ENCODE measurements around the gene OR3A2. TPM values are rescaled to one million over a fixed set of nuclear protein-coding genes. Genes with fewer than 3 reads are reported as not detected.
"Not testable (repeated sequence)": the region's sequence is repeated elsewhere in the genome, so short reads cannot be mapped to it uniquely, and the experiment has no call there.

OR3A2 gene
- polyA plus RNA-seq = under 1 TPM in 1 of 4 donors, not detected in 3; 0.16 TPM
- long read RNA-seq, donor 1 = 0 reads
- long read RNA-seq, donor 2 = 0 reads
- long read RNA-seq, donor 3 = 0 reads
- long read RNA-seq, donor 4 = 0 reads
- long read RNA-seq, donor 5 = 0 reads
- long read RNA-seq, donor 6 = 0 reads
- long read RNA-seq, donor 7 = 0 reads
- long read RNA-seq, donor 8 = 0 reads
- long read RNA-seq, donor 9 = 0 reads
- long read RNA-seq, donor 10 = 0 reads

DNA sequence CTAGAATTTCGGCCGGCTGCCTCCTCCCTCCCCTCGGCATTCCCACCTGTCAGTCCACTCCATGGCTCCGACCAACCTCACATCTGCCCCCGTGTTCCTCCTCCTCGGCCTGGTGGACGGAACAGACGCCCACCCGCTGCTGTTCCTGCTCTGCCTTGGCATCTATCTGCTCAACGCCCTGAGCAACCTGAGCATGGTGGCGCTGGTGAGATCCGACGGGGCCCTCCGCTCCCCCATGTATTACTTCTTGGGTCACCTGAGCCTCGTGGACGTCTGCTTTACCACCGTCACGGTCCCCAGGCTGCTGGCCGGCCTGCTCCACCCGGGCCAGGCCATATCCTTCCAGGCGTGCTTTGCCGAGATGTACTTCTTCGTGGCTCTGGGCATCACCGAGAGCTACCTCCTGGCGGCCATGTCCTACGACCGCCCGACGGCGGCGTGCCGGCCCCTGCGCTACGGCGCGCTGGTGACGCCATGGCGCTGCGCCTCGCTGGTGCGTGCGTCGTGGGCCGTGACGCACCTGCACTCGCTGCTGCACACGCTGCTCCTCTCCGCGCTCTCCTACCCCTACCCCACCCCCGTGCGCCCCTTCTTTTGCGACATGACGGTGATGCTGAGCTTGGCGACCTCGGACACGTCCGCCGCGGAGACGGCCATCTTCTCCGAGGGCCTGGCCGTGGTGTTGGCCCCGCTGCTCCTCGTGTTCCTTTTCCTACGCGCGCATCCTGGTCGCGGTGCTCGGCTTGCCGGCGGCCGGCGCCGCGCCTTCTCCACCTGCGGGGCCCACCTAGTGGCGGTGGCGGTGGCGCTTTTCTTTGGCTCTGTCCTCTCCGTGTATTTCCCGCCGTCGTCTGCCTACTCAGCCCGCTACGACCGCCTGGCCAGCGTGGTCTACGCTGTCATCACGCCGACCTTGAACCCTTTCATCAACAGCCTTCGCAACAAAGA lies at the start of gene OR3A2:
OR3A2 (minus strand) TSS at position 440 of the 948 bp plus-strand sequence.
- Histone ChIP-seq H3K36me3 (ENCODE audit: control insufficient read depth in 3 of 3, insufficient read depth in 2 of 3, low read depth in 1 of 3, low read length in 3 of 3) (no peaks in the 10 kb centered on the region), H3K9me3 (ENCODE audit: control insufficient read depth in 2 of 2, insufficient read depth in 1 of 2, low read depth in 1 of 2, low read length in 1 of 2) (peaks cover 0 to 4% of the 10 kb centered on the region in 2 donors), H3K4me3 (ENCODE audit: low read depth in 1 of 3, low read length in 3 of 3) (no peak within 1 kb of the TSS), H3K27ac (ENCODE audit: low read depth in 1 of 3, low read length in 2 of 3) (no peak within 1 kb of the TSS), H3K4me1 (ENCODE audit: control insufficient read depth in 3 of 3, insufficient read depth in 2 of 3, low read depth in 1 of 3, low read length in 2 of 3) (no peaks in the 10 kb centered on the region), H3K27me3 (ENCODE audit: control insufficient read depth in 3 of 3, insufficient read depth in 3 of 3, low read length in 3 of 3) (peaks cover 0 to 9% (median 5%) of the 10 kb centered on the region in 3 donors)
- 32 to 47% (median 45%) methylated on average over 82 to 92 of the region's 92 CpGs for WGBS, 3 donors
- no peak for FAIRE-seq
- DNase-seq = no peak

GRCh38 chr17:3433741-3434140 lies 47.6 kb upstream of the OR3A2 start, which contains the start of gene OR1E2:
Gene OR1E2 (minus strand): TSS chr17:3433841. CDS start chr17:3433841, 0 bp downstream.
- H3K27me3 ChIP-seq (ENCODE audit: control insufficient read depth in 3 of 3, insufficient read depth in 3 of 3, low read length in 3 of 3) = no peaks in the 10 kb centered on the region
- DNase-seq (no peak), FAIRE-seq (no peak)
- H3K9me3 ChIP-seq (ENCODE audit: control insufficient read depth in 2 of 2, insufficient read depth in 1 of 2, low read depth in 1 of 2, low read length in 1 of 2) = no peaks in the 10 kb centered on the region
- no peak within 1 kb of the TSS for H3K27ac ChIP-seq (ENCODE audit: low read depth in 1 of 3, low read length in 2 of 3)
- no peaks in the 10 kb centered on the region for H3K36me3 ChIP-seq (ENCODE audit: control insufficient read depth in 3 of 3, insufficient read depth in 2 of 3, low read depth in 1 of 3, low read length in 3 of 3)
- WGBS, 3 donors = 61 to 74% (median 66%) methylated on average over 3 of the region's 3 CpGs
- no peak within 1 kb of the TSS for H3K4me3 ChIP-seq (ENCODE audit: low read depth in 1 of 3, low read length in 3 of 3)
- no peaks in the 10 kb centered on the region for H3K4me1 ChIP-seq (ENCODE audit: control insufficient read depth in 3 of 3, insufficient read depth in 2 of 3, low read depth in 1 of 3, low read length in 2 of 3)

GRCh38 chr17:3433215-3433614 lies 47.1 kb upstream of the OR3A2 start:
- DNase-seq = peak in 1 of 2 donors; percentile 15
- H3K27ac ChIP-seq (ENCODE audit: low read depth in 1 of 3, low read length in 2 of 3); H3K36me3 ChIP-seq (ENCODE audit: control insufficient read depth in 3 of 3, insufficient read depth in 2 of 3, low read depth in 1 of 3, low read length in 3 of 3); H3K4me3 ChIP-seq (ENCODE audit: low read depth in 1 of 3, low read length in 3 of 3); H3K27me3 ChIP-seq (ENCODE audit: control insufficient read depth in 3 of 3, insufficient read depth in 3 of 3, low read length in 3 of 3); H3K4me1 ChIP-seq (ENCODE audit: control insufficient read depth in 3 of 3, insufficient read depth in 2 of 3, low read depth in 1 of 3, low read length in 2 of 3); H3K9me3 ChIP-seq (ENCODE audit: control insufficient read depth in 2 of 2, insufficient read depth in 1 of 2, low read depth in 1 of 2, low read length in 1 of 2); FAIRE-seq: not testable (repeated sequence)
- 27 to 49% (median 41%) methylated on average over 7 of the region's 7 CpGs for WGBS, 3 donors

DNA sequence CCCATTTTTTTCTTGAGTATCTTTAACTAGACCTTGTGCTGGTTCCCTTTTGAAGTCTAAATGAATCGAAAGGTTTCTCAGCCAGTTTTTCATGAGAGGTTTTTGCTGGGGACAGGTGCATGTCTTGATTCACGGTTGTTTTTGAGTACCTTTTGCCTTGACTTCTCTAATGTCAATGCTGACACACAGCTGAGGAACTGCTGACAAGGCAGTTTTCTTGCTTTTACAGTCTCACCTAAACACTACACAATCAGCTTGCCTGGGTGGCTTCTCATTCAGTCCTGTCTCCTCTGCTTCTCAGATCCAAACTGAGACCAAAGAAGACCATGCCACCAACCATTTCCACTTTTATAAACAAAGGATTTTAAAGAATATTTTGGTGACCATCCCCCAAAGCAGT lies 32.1 kb upstream of the OR3A2 start:
- Histone ChIP-seq H3K27ac (ENCODE audit: low read depth in 1 of 3, low read length in 2 of 3) (no peak overlapping the region), H3K36me3 (ENCODE audit: control insufficient read depth in 3 of 3, insufficient read depth in 2 of 3, low read depth in 1 of 3, low read length in 3 of 3) (no peaks in the 10 kb centered on the region), H3K4me1 (ENCODE audit: control insufficient read depth in 3 of 3, insufficient read depth in 2 of 3, low read depth in 1 of 3, low read length in 2 of 3) (no peaks in the 10 kb centered on the region), H3K9me3 (ENCODE audit: control insufficient read depth in 2 of 2, insufficient read depth in 1 of 2, low read depth in 1 of 2, low read length in 1 of 2) (no peaks in the 10 kb centered on the region), H3K4me3 (ENCODE audit: low read depth in 1 of 3, low read length in 3 of 3) (no peak overlapping the region), H3K27me3 (ENCODE audit: control insufficient read depth in 3 of 3, insufficient read depth in 3 of 3, low read length in 3 of 3) (no peaks in the 10 kb centered on the region)
- no peak for FAIRE-seq
- 47 to 80% (median 49%) methylated on average over 2 of the region's 2 CpGs for WGBS, 3 donors
- DNase-seq = no peak

GRCh38 chr17:3415610-3416009 lies 29.5 kb upstream of the OR3A2 start:
- no peak overlapping the region for H3K4me3 ChIP-seq (ENCODE audit: low read depth in 1 of 3, low read length in 3 of 3)
- H3K9me3 ChIP-seq (ENCODE audit: control insufficient read depth in 2 of 2, insufficient read depth in 1 of 2, low read depth in 1 of 2, low read length in 1 of 2) = no peaks in the 10 kb centered on the region
- no peaks in the 10 kb centered on the region for H3K36me3 ChIP-seq (ENCODE audit: control insufficient read depth in 3 of 3, insufficient read depth in 2 of 3, low read depth in 1 of 3, low read length in 3 of 3)
- H3K27me3 ChIP-seq (ENCODE audit: control insufficient read depth in 3 of 3, insufficient read depth in 3 of 3, low read length in 3 of 3) = no peaks in the 10 kb centered on the region
- 75 to 79% (median 78%) methylated on average over 5 of the region's 5 CpGs for WGBS, 3 donors
- DNase-seq (no peak), FAIRE-seq (no peak)
- no peaks in the 10 kb centered on the region for H3K4me1 ChIP-seq (ENCODE audit: control insufficient read depth in 3 of 3, insufficient read depth in 2 of 3, low read depth in 1 of 3, low read length in 2 of 3)
- no peak overlapping the region for H3K27ac ChIP-seq (ENCODE audit: low read depth in 1 of 3, low read length in 2 of 3)

- 50 to 78% methylated on average over 1 to 4 of the region's 16 CpGs; no CpG with 5 or more reads in 1 of the 3 donors for WGBS, 3 donors
- H3K27me3 ChIP-seq (ENCODE audit: control insufficient read depth in 3 of 3, insufficient read depth in 3 of 3, low read length in 3 of 3); H3K4me1 ChIP-seq (ENCODE audit: control insufficient read depth in 3 of 3, insufficient read depth in 2 of 3, low read depth in 1 of 3, low read length in 2 of 3); H3K36me3 ChIP-seq (ENCODE audit: control insufficient read depth in 3 of 3, insufficient read depth in 2 of 3, low read depth in 1 of 3, low read length in 3 of 3); FAIRE-seq; H3K9me3 ChIP-seq (ENCODE audit: control insufficient read depth in 2 of 2, insufficient read depth in 1 of 2, low read depth in 1 of 2, low read length in 1 of 2); H3K4me3 ChIP-seq (ENCODE audit: low read depth in 1 of 3, low read length in 3 of 3); DNase-seq; H3K27ac ChIP-seq (ENCODE audit: low read depth in 1 of 3, low read length in 2 of 3): not testable (repeated sequence)
These were observed 26.1 kb upstream of the OR3A2 start for GRCh38 chr17:3412216-3412615.

- peaks cover 2 to 3% of the 10 kb centered on the region in 2 donors for H3K9me3 ChIP-seq (ENCODE audit: control insufficient read depth in 2 of 2, insufficient read depth in 1 of 2, low read depth in 1 of 2, low read length in 1 of 2)
- no peak within 1 kb of the TSS for H3K4me3 ChIP-seq (ENCODE audit: low read depth in 1 of 3, low read length in 3 of 3)
- no peaks in the 10 kb centered on the region for H3K36me3 ChIP-seq (ENCODE audit: control insufficient read depth in 3 of 3, insufficient read depth in 2 of 3, low read depth in 1 of 3, low read length in 3 of 3)
- no peak for DNase-seq
- H3K27me3 ChIP-seq (ENCODE audit: control insufficient read depth in 3 of 3, insufficient read depth in 3 of 3, low read length in 3 of 3) = no peaks in the 10 kb centered on the region
- no peak within 1 kb of the TSS for H3K27ac ChIP-seq (ENCODE audit: low read depth in 1 of 3, low read length in 2 of 3)
- WGBS, 3 donors = 64 to 82% (median 82%) methylated on average over 3 of the region's 3 CpGs
- no peak for FAIRE-seq
- H3K4me1 ChIP-seq (ENCODE audit: control insufficient read depth in 3 of 3, insufficient read depth in 2 of 3, low read depth in 1 of 3, low read length in 2 of 3) = no peaks in the 10 kb centered on the region
These were observed 25.0 kb upstream of the OR3A2 start, which contains the start of gene OR3A3 for GRCh38 chr17:3411070-3411469. Gene OR3A3 (plus strand): TSS chr17:3411370.

DNA sequence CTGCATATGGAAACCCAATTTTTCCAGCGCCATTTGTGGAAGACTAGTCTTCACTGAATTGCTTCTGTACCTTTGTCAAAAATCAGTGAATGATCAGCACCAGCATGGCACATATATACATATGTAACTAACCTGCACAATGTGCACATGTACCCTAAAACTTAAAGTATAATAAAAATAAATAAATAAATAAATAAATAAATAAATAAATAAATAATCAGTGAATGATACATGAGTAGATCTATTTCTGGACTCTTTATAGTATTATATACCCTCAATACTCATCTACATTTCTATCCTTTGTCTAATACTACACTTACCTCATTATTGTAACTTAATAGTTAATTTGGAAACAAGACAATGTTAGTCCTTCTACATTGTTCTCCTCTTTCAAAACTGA lies 17.7 kb upstream of the OR3A2 start:
- 58 to 83% (median 77%) methylated on average over 1 of the region's 1 CpG for WGBS, 3 donors
- not testable (repeated sequence) for H3K9me3 ChIP-seq (ENCODE audit: control insufficient read depth in 2 of 2, insufficient read depth in 1 of 2, low read depth in 1 of 2, low read length in 1 of 2); H3K4me1 ChIP-seq (ENCODE audit: control insufficient read depth in 3 of 3, insufficient read depth in 2 of 3, low read depth in 1 of 3, low read length in 2 of 3); H3K4me3 ChIP-seq (ENCODE audit: low read depth in 1 of 3, low read length in 3 of 3); H3K27me3 ChIP-seq (ENCODE audit: control insufficient read depth in 3 of 3, insufficient read depth in 3 of 3, low read length in 3 of 3); FAIRE-seq; DNase-seq; H3K36me3 ChIP-seq (ENCODE audit: control insufficient read depth in 3 of 3, insufficient read depth in 2 of 3, low read depth in 1 of 3, low read length in 3 of 3); H3K27ac ChIP-seq (ENCODE audit: low read depth in 1 of 3, low read length in 2 of 3)
